Fibroblast of lung (primary cell): Measurements from ENCODE around the gene TRERF1. TPM values are rescaled to one million over a fixed set of nuclear protein-coding genes. Genes with fewer than 3 reads are reported as not detected.
"Not testable (repeated sequence)": the region's sequence is repeated elsewhere in the genome, so short reads cannot be mapped to it uniquely, and the experiment has no call there.

Source experiments
- DNase-seq, 2 donors: peaks; one replicate each; pipeline versions ENCODE4 v3.0.0 to v3.0.0-alpha.2; 2010; ENCODE audit warnings: low read depth in 2 of 2
- H2AFZ ChIP-seq: 2 replicates; pipeline ENCODE4 v1.5.1; 2012; ENCODE audit warnings: low read length, control low read depth, inconsistent platforms
- H3K27ac ChIP-seq: 2 replicates; pipeline ENCODE4 v1.5.1; 2011; ENCODE audit warnings: low read length, control low read depth; ENCODE audit not compliant: insufficient read depth
- H3K27me3 ChIP-seq: 2 replicates; pipeline ENCODE4 v1.5.1; 2011; ENCODE audit warnings: mild to moderate bottlenecking, low read length; ENCODE audit not compliant: control insufficient read depth, insufficient read depth
- H3K36me3 ChIP-seq: 2 replicates; pipeline ENCODE4 v1.5.1; 2011; ENCODE audit warnings: low read length; ENCODE audit not compliant: control insufficient read depth, insufficient read depth
- H3K4me1 ChIP-seq: 2 replicates; pipeline ENCODE4 v1.5.1; 2011; ENCODE audit warnings: low read length; ENCODE audit not compliant: control insufficient read depth, insufficient read depth; ENCODE audit errors: extremely low read depth
- H3K4me2 ChIP-seq: 2 replicates; pipeline ENCODE4 v1.5.1; 2011; ENCODE audit warnings: low read length, control low read depth; ENCODE audit not compliant: insufficient read depth; ENCODE audit errors: extremely low read depth
- H3K4me3 ChIP-seq, 4 experiments: fragments of 200-600 bp in 1 of 4; sonication (generic) in 1 of 4; replicated peaks in 1 of 4; 2 replicates each; pipeline ENCODE4 v1.5.1; 2011 to 2016; ENCODE audit warnings: low read length in 4 of 4, low read depth in 3 of 4, mild to moderate bottlenecking in 3 of 4, control low read depth in 2 of 4, inconsistent platforms in 1 of 4, mixed read lengths in 1 of 4; ENCODE audit not compliant: insufficient read depth in 1 of 4; ENCODE audit errors: control extremely low read depth in 1 of 4
- H3K79me2 ChIP-seq: 2 replicates; pipeline ENCODE4 v1.5.1; 2012; ENCODE audit warnings: mild to moderate bottlenecking, low read length, inconsistent platforms; ENCODE audit not compliant: control insufficient read depth, insufficient read depth
- H3K9ac ChIP-seq: 2 replicates; pipeline ENCODE4 v1.5.1; 2011; ENCODE audit warnings: mild to moderate bottlenecking, low read length, control low read depth; ENCODE audit not compliant: insufficient read depth
- H3K9me3 ChIP-seq: 2 replicates; pipeline ENCODE4 v1.5.1; 2012; ENCODE audit warnings: low read depth, low read length; ENCODE audit not compliant: control insufficient read depth, insufficient read depth
- H4K20me1 ChIP-seq: 2 replicates; pipeline ENCODE4 v1.5.1; 2011; ENCODE audit warnings: low read length; ENCODE audit not compliant: control insufficient read depth, insufficient read depth; ENCODE audit errors: extremely low read depth
- EZH2 ChIP-seq: IDR thresholded peaks from 2 replicates; pipeline ENCODE4 v1.5.1; 2012; ENCODE audit warnings: low read length, control low read depth, mild to moderate bottlenecking; ENCODE audit errors: missing control alignments
- polyA plus RNA-seq, 2 donors: library from polyadenylated mRNA; depleted of rRNA in 1 of 2; stranded (reverse) in 1 of 2; unstranded in 1 of 2; fragments of >200 nt; gene quantifications; 2 replicates each; pipeline ENCODE4 v1.2.1, GENCODE V29; 2011 to 2012; ENCODE audit warnings: missing spikeins in 1 of 2
- total RNA-seq: library from RNA; depleted of rRNA; stranded (reverse); fragments of >200 nt; gene quantifications from 2 replicates; pipeline ENCODE4 v1.2.1, GENCODE V29; 2014
- TF ChIP-seq, protein P1 (sequence below), 2 donors: IDR thresholded peaks in 1 of 2; conservative IDR thresholded peaks in 1 of 2; 1 replicate in 1 of 2; 2 replicates in 1 of 2; pipeline ENCODE4 v1.5.1; 2011 to 2012; ENCODE audit warnings: low read length in 2 of 2, control low read depth in 1 of 2, inconsistent platforms in 1 of 2, low read depth in 1 of 2, mild to moderate bottlenecking in 1 of 2

Gene TRERF1
- total and polyA plus RNA-seq, 2 donors (not counting 1 experiment from before 2014, with no cell fraction given) = 6.3 to 8.3 TPM

DNA sequence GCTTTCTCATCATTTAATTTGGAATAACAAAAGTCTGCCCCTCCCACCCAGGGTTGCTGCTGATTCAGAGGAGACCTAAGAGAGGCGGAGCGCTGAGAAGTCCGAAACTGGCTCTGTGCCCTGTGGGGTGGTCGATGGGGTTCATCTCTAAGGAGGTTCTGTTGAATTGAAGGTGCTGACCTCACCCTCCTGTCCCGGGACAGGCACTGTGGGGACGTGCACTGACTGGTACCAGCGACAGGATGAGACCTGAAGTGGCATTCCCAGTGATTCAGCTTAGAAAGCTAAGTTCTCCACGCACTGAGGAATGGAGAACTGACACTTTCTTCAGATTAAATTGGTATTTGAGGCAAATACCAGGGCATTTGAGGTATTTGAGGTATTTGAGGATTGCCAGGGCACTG, 258.2 kb downstream of the TRERF1 start:
- Histone ChIP-seq H3K27ac (no peak overlapping the region), H3K4me3 (no peak overlapping the region), H3K4me2 (no peak overlapping the region), H2AFZ (no peak overlapping the region), H4K20me1 (no peaks in the 10 kb centered on the region), H3K9me3 (no peaks in the 10 kb centered on the region), H3K9ac (no peak overlapping the region), H3K27me3 (no peaks in the 10 kb centered on the region), H3K4me1 (peaks cover 7% of the 10 kb centered on the region), H3K36me3 (no peaks in the 10 kb centered on the region), H3K79me2 (no peaks in the 10 kb centered on the region)
- TF ChIP-seq, protein P1, sequence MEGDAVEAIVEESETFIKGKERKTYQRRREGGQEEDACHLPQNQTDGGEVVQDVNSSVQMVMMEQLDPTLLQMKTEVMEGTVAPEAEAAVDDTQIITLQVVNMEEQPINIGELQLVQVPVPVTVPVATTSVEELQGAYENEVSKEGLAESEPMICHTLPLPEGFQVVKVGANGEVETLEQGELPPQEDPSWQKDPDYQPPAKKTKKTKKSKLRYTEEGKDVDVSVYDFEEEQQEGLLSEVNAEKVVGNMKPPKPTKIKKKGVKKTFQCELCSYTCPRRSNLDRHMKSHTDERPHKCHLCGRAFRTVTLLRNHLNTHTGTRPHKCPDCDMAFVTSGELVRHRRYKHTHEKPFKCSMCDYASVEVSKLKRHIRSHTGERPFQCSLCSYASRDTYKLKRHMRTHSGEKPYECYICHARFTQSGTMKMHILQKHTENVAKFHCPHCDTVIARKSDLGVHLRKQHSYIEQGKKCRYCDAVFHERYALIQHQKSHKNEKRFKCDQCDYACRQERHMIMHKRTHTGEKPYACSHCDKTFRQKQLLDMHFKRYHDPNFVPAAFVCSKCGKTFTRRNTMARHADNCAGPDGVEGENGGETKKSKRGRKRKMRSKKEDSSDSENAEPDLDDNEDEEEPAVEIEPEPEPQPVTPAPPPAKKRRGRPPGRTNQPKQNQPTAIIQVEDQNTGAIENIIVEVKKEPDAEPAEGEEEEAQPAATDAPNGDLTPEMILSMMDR (conservative IDR thresholded peaks at IDR 0.05 in 1 of 2, IDR thresholded peaks at IDR 0.05 in 1 of 2; ENCODE audit: low read depth in 1 of 2, low read length in 2 of 2) = no peak
- no peak for TF ChIP-seq EZH2
- DNase-seq = peak; percentile 16 to 45

- not testable (repeated sequence) for H3K9ac ChIP-seq, H3K79me2 ChIP-seq, H3K4me2 ChIP-seq, H3K4me1 ChIP-seq, DNase-seq, H3K27ac ChIP-seq, H2AFZ ChIP-seq, H3K9me3 ChIP-seq, H3K36me3 ChIP-seq, H3K27me3 ChIP-seq, H3K4me3 ChIP-seq, H4K20me1 ChIP-seq
Observed at GRCh38 chr6:42192385-42192784, 259.3 kb downstream of the TRERF1 start.

DNA sequence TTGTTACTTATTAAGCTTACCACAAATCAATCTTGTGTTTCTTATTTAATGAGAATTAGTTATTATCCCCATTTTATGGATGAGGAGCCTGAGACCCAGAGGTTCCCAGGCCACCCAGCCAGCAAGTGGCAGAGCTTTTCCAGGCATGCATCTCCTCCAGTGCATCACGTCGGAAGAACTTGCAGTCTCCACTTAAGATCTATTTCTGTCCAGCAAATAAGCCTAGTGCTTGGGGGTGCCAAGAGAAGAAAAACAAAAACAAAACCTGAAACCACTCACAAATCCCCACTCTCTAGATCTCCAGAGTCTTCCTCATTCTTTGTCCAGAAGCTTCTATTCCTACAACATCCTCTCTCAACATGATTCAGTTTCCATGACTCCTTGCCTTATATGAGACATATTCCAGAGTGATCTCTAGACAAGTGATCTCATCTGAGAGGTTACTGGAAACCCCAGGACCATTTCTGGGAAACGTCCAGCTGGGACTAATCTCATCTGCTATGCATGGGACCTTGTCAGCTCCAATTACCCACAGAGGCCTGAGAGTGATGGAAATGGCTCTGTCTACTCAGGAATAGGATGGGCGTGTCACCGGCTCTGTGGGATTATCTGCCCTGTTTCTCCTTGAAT, 261.1 kb downstream of the TRERF1 start:
- Histone ChIP-seq H3K9me3 (no peaks in the 10 kb centered on the region), H3K36me3 (no peaks in the 10 kb centered on the region), H3K4me1 (peaks cover 2% of the 10 kb centered on the region), H4K20me1 (no peaks in the 10 kb centered on the region), H3K79me2 (no peaks in the 10 kb centered on the region), H3K27ac (no peak overlapping the region), H3K27me3 (no peaks in the 10 kb centered on the region), H3K4me2 (no peak overlapping the region), H3K9ac (no peak overlapping the region), H3K4me3 (no peak overlapping the region), H2AFZ (no peak overlapping the region)
- TF ChIP-seq, protein P1 (conservative IDR thresholded peaks at IDR 0.05 in 1 of 2, IDR thresholded peaks at IDR 0.05 in 1 of 2; ENCODE audit: low read depth in 1 of 2, low read length in 2 of 2) = no peak
- peak; percentile 78 to 79 for DNase-seq
